ENCODE measurements around the gene EIF1AY. TPM values are rescaled to one million over a fixed set of nuclear protein-coding genes. Genes with fewer than 3 reads are reported as not detected.

Gene EIF1AY
- total RNA-seq, 1 experiment from 2014 or later: not detected

- ATAC-seq: no peak
- intact Hi-C loops (cut with micrococcal nuclease; ENCODE audit: unreplicated experiment): no loop called here
These were observed 31.1 kb upstream of the EIF1AY start for GRCh38 chrY:20544451-20544960.

DNA sequence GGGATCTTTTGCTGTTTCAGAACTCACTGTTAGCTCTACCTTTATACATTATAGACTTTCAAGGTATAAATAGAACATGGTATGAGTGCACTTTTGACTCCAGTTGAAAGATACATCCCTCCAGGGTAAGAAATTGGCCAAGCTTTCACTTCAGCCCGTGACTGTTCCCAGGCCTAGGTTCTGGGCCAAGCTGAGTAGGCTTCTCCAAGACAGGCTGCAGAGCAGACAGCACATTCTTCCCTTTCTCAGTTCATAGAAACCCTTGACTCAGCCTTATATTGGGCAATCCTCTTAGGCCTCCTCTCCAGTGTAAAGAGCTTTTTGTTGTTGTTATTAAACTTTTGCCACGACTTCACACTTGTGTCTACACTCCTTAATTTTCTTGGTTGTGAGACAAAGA is 29.5 kb upstream of the EIF1AY start:
- ATAC-seq: no peak

More at GRCh38 chrY:20544451-20544960, 31.1 kb upstream of the EIF1AY start:
- Histone ChIP-seq H3K27me3 (ENCODE audit: control insufficient read depth, insufficient read depth, low read length) (no peaks in the 10 kb centered on the region), H3K9me3 (ENCODE audit: control insufficient read depth, insufficient read depth, low read depth, low read length) (no peaks in the 10 kb centered on the region), H3K4me3 (ENCODE audit: low read depth in 2 of 2, low read length in 2 of 2) (no peak overlapping the region), H3K4me1 (ENCODE audit: control insufficient read depth, insufficient read depth, low read length) (no peaks in the 10 kb centered on the region), H3K27ac (ENCODE audit: low read length) (no peak overlapping the region), H3K36me3 (ENCODE audit: control insufficient read depth, insufficient read depth, low read length) (no peaks in the 10 kb centered on the region)
- TF ChIP-seq SIN3A (IDR thresholded peaks at IDR 0.05; ENCODE audit: borderline replicate concordance, insufficient read depth, low read depth, low read length): no peak
- no peak for TF ChIP-seq TCF7L2 (IDR thresholded peaks at IDR 0.05; ENCODE audit: low read depth, low read length)
- TF ChIP-seq CTCF (IDR thresholded peaks at IDR 0.05): no peak
- no peak for TF ChIP-seq REST (IDR thresholded peaks at IDR 0.05; ENCODE audit: insufficient read depth in 1 of 2, low read depth in 2 of 2, low read length in 1 of 2)
- no peak for TF ChIP-seq POLR2AphosphoS5 (IDR thresholded peaks at IDR 0.05; ENCODE audit: low read depth, low read length)
- BruUV-seq (replicated peaks): no TSS peak
- in situ Hi-C loops (cut with HindIII; ENCODE audit: low pct_unique_long_range_greater_than_20kb, low sequenced_read_pairs): no loop called here
- ChIA-PET POLR2A (no interaction called here), CTCF (no interaction called here)
- DNase-seq (ENCODE audit: low read depth, low spot score): no peak

More for the DNA sequence above, 29.5 kb upstream of the EIF1AY start:
- in situ Hi-C loops (cut with HindIII; ENCODE audit: low pct_unique_long_range_greater_than_20kb, low sequenced_read_pairs) (no loop called here), intact Hi-C loops (cut with micrococcal nuclease; ENCODE audit: unreplicated experiment) (no loop called here)
- POLR2A ChIA-PET: no interaction called here
- Histone ChIP-seq H3K4me3 (ENCODE audit: low read depth in 2 of 2, low read length in 2 of 2) (no peak overlapping the region), H3K4me1 (ENCODE audit: control insufficient read depth, insufficient read depth, low read length) (no peaks in the 10 kb centered on the region), H3K36me3 (ENCODE audit: control insufficient read depth, insufficient read depth, low read length) (no peaks in the 10 kb centered on the region), H3K9me3 (ENCODE audit: control insufficient read depth, insufficient read depth, low read depth, low read length) (no peaks in the 10 kb centered on the region), H3K27ac (ENCODE audit: low read length) (no peak overlapping the region), H3K27me3 (ENCODE audit: control insufficient read depth, insufficient read depth, low read length) (no peaks in the 10 kb centered on the region)
- no TSS peak for BruUV-seq (replicated peaks)
- CTCF ChIA-PET: no interaction called here
- no peak for TF ChIP-seq CTCF (IDR thresholded peaks at IDR 0.05)
- no peak for TF ChIP-seq POLR2AphosphoS5 (IDR thresholded peaks at IDR 0.05; ENCODE audit: low read depth, low read length)
- TF ChIP-seq SIN3A (IDR thresholded peaks at IDR 0.05; ENCODE audit: borderline replicate concordance, insufficient read depth, low read depth, low read length): no peak
- no peak for TF ChIP-seq TCF7L2 (IDR thresholded peaks at IDR 0.05; ENCODE audit: low read depth, low read length)
- TF ChIP-seq REST (IDR thresholded peaks at IDR 0.05; ENCODE audit: insufficient read depth in 1 of 2, low read depth in 2 of 2, low read length in 1 of 2): no peak
- DNase-seq (ENCODE audit: low read depth, low spot score): no peak

Measured in Panc1 (cell line).